HG03196 (cell line): ENCODE data around the gene FAHD1.

Source experiments
- ATAC-seq: cut with Tn5 transposase; IDR thresholded peaks from one replicate; pipeline ENCODE4 v1.9.1; 2021; ENCODE audit not compliant: unreplicated experiment

The FAHD1 gene

GRCh38 chr16:1826691-1827573 is at the start of gene FAHD1, which contains the start of gene HAGH:
FAHD1 (plus strand) TSS chr16:1827206; CDS start chr16:1827239, 33 bp downstream.
HAGH (minus strand) TSS chr16:1826825; CDS start chr16:1826787, 38 bp downstream.
- ATAC-seq, result peak; percentile 76

- no peak for ATAC-seq
Measured at GRCh38 chr16:1777375-1778199, 49.4 kb upstream of the FAHD1 start.

GRCh38 chr16:1778200-1779179 is 48.5 kb upstream of the FAHD1 start:
- no peak for ATAC-seq

GRCh38 chr16:1779234-1779701 is 47.7 kb upstream of the FAHD1 start:
- no peak for ATAC-seq

- no peak for ATAC-seq
Measured at GRCh38 chr16:1779741-1780676, 47.0 kb upstream of the FAHD1 start.

GRCh38 chr16:1780677-1781072 is 46.3 kb upstream of the FAHD1 start:
- ATAC-seq, result no peak

- no peak for ATAC-seq
Measured at GRCh38 chr16:1781254-1781653, 45.8 kb upstream of the FAHD1 start.

GRCh38 chr16:1781758-1782407 is 45.1 kb upstream of the FAHD1 start:
- ATAC-seq, result peak; percentile 1

- ATAC-seq, result peak; percentile 81
Measured at GRCh38 chr16:1782408-1783264, 44.4 kb upstream of the FAHD1 start, which contains the start of the genes NUBP2 and SPSB3. NUBP2 (plus strand) TSS chr16:1782960; CDS start chr16:1783021, 61 bp downstream. SPSB3 (minus strand) TSS chr16:1782571; CDS start chr16:1781483, 1,088 bp downstream.

GRCh38 chr16:1784977-1785845 is 41.8 kb upstream of the FAHD1 start:
- no peak for ATAC-seq

- ATAC-seq, result no peak
Measured at GRCh38 chr16:1785846-1786170, 41.2 kb upstream of the FAHD1 start.

- ATAC-seq, result no peak
Measured at GRCh38 chr16:1786242-1787055, 40.6 kb upstream of the FAHD1 start.

GRCh38 chr16:1787056-1787321 is 40.0 kb upstream of the FAHD1 start:
- no peak for ATAC-seq

GRCh38 chr16:1787322-1788094 is 39.5 kb upstream of the FAHD1 start:
- ATAC-seq, result no peak

- ATAC-seq, result no peak
Measured at GRCh38 chr16:1788095-1788707, 38.8 kb upstream of the FAHD1 start.
